HG03039 (cell line): Measurements from ENCODE around the gene GOLGA8H.
"Not testable (repeated sequence)": the region's sequence is repeated elsewhere in the genome, so short reads cannot be mapped to it uniquely, and the experiment has no call there.

Source experiments
- ATAC-seq: cut with Tn5 transposase; IDR thresholded peaks from one replicate; pipeline ENCODE4 v1.9.1; 2021; ENCODE audit warnings: mild to moderate bottlenecking, moderate library complexity; ENCODE audit not compliant: unreplicated experiment

The GOLGA8H gene

GRCh38 chr15:30603796-30604195, at the start of gene GOLGA8H:
Gene GOLGA8H (plus strand): TSS chr15:30604028. CDS start chr15:30604126, 98 bp downstream.
- not testable (repeated sequence) for ATAC-seq

- ATAC-seq, result not testable (repeated sequence)
These were observed 36.9 kb upstream of the GOLGA8H start for GRCh38 chr15:30566949-30567348.

- ATAC-seq, result not testable (repeated sequence)
These were observed 30.8 kb upstream of the GOLGA8H start for GRCh38 chr15:30573012-30573491.

- not testable (repeated sequence) for ATAC-seq
These were observed 24.3 kb upstream of the GOLGA8H start for GRCh38 chr15:30579394-30579970.

GRCh38 chr15:30580716-30581115, 23.1 kb upstream of the GOLGA8H start:
- ATAC-seq, result not testable (repeated sequence)

GRCh38 chr15:30598953-30599352, 4.9 kb upstream of the GOLGA8H start:
- ATAC-seq, result not testable (repeated sequence)

GRCh38 chr15:30612271-30612670, 8.4 kb downstream of the GOLGA8H start:
- not testable (repeated sequence) for ATAC-seq

- not testable (repeated sequence) for ATAC-seq
These were observed 17.5 kb downstream of the GOLGA8H start for GRCh38 chr15:30621342-30621741.

- ATAC-seq, result peak; percentile 94
These were observed 21.8 kb downstream of the GOLGA8H start, which contains the start of gene ARHGAP11B for GRCh38 chr15:30625436-30626193. Gene ARHGAP11B (plus strand): TSS chr15:30626128.

- ATAC-seq, result peak; percentile 4
These were observed 22.4 kb downstream of the GOLGA8H start for GRCh38 chr15:30626194-30626565.

GRCh38 chr15:30626632-30627031, 22.8 kb downstream of the GOLGA8H start:
- ATAC-seq, result not testable (repeated sequence)

- ATAC-seq, result peak; percentile 96
These were observed 46.4 kb downstream of the GOLGA8H start for GRCh38 chr15:30650012-30650929.

- ATAC-seq, result not testable (repeated sequence)
These were observed 57.3 kb downstream of the GOLGA8H start for GRCh38 chr15:30661154-30661553.
